ENCODE results near the gene TRAFD1. TPM values are rescaled to one million over a fixed set of nuclear protein-coding genes. Genes with fewer than 3 reads are reported as not detected.
"Not testable (repeated sequence)": the region's sequence is repeated elsewhere in the genome, so short reads cannot be mapped to it uniquely, and the experiment has no call there.

Gene TRAFD1
- polyA plus RNA-seq, 1 donor = 32.8 TPM

DNA sequence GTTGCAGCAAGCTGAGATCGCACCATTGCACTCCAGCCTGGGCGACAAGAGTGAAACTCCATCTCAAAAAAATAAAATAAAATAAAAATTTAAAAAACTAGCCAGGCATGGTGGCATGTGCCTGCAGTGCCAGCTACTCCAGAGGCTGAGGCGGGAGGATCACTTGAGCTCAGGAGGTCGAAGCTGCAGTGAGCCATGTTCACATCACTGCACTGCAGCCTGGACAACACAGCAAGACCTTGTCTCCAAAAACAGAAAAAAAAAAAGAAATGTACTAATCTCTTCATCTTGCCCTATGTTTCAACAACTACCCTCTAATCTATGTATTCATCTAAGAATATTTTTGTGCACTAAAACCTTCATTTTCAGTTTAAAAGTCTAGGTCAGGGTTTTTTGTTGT is 23.2 kb upstream of the TRAFD1 start:
- Histone ChIP-seq H3K27ac (ENCODE audit: low read length) (no peak overlapping the region), H3K9me3 (ENCODE audit: control insufficient read depth, low read depth, low read length) (no peaks in the 10 kb centered on the region), H3K4me1 (ENCODE audit: control insufficient read depth, insufficient read depth, low read length) (peaks cover 4% of the 10 kb centered on the region), H3K36me3 (ENCODE audit: control insufficient read depth, insufficient read depth, low read length) (peaks cover 25% of the 10 kb centered on the region), H3K4me3 (ENCODE audit: low read length) (no peak overlapping the region), H3K27me3 (ENCODE audit: control insufficient read depth, insufficient read depth, low read length) (no peaks in the 10 kb centered on the region)
- DNase-seq = no peak
- WGBS (ENCODE audit: insufficient coverage, low lambda C conversion rate) = no CpG with 5 or more reads among the region's 4 CpGs

DNA sequence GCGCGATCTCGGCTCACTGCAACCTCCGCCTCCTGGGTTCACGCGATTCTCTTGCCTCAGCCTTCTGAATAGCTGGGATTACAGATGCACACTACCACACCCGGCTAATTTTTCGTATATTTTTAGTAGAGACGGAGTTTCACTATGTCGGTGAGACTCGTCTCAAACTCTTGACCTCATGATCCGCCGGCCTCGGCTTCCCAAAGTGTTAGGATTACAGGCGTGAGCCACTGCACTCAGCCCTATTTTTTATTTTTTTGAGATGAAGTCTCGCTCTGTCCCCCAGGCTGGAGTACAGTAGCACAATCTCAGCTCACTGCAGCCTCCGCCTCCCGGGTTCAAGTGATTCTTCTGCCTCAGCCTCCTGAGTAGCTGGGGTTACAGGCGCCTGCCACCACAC is 22.6 kb upstream of the TRAFD1 start:
- DNase-seq; H3K27ac ChIP-seq (ENCODE audit: low read length): not testable (repeated sequence)
- WGBS (ENCODE audit: insufficient coverage, low lambda C conversion rate) = no CpG with 5 or more reads among the region's 19 CpGs

DNA sequence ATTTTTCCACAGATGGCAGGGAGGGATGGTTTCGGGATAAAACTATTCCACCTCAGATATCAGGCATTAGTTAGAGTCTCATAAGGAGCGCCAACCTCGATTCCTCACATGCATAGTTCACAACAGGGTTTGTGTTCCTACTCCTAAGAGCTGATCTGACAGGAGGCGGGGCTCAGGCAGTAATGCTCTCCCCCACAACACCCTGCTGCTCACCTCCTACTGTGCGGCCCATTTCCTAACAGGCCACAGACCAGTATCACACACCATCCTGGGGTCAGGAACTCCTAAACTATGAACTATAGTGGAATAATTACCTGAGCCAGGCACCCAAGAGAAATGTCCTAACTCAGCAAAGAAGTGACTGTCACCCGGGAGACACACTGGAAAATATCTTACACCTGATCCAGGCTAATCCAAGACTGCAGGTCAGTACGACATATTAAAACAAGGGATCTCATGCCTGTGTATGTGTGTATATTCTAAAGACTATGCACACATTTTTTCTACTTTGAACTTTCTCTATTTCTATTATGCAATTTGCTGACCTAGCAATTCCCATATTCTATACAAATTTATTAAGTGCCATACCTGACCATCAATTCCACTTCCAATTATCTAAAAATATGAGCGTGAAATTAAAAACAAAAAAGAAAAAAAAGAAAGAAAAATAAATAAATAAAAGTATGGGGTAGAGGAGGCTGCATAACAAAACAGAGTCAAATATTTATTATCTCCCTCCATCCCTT is 21.4 kb upstream of the TRAFD1 start:
- WGBS (ENCODE audit: insufficient coverage, low lambda C conversion rate) = 93% methylated on average over 2 of the region's 8 CpGs
- H3K4me3 ChIP-seq (ENCODE audit: low read length) = no peak overlapping the region
- H3K4me1 ChIP-seq (ENCODE audit: control insufficient read depth, insufficient read depth, low read length) = peaks cover 10% of the 10 kb centered on the region
- peak overlapping the region; percentile 24 for H3K27ac ChIP-seq (ENCODE audit: low read length)
- DNase-seq = peak in 1 of 2 donors; percentile 37
- H3K27me3 ChIP-seq (ENCODE audit: control insufficient read depth, insufficient read depth, low read length) = no peaks in the 10 kb centered on the region
- H3K36me3 ChIP-seq (ENCODE audit: control insufficient read depth, insufficient read depth, low read length) = peaks cover 19% of the 10 kb centered on the region
- no peaks in the 10 kb centered on the region for H3K9me3 ChIP-seq (ENCODE audit: control insufficient read depth, low read depth, low read length)

More for the DNA sequence above, 22.6 kb upstream of the TRAFD1 start:
- not testable (repeated sequence) for H3K4me3 ChIP-seq (ENCODE audit: low read length); H3K9me3 ChIP-seq (ENCODE audit: control insufficient read depth, low read depth, low read length); H3K4me1 ChIP-seq (ENCODE audit: control insufficient read depth, insufficient read depth, low read length); H3K27me3 ChIP-seq (ENCODE audit: control insufficient read depth, insufficient read depth, low read length)
- peaks cover 25% of the 10 kb centered on the region for H3K36me3 ChIP-seq (ENCODE audit: control insufficient read depth, insufficient read depth, low read length)

DNA sequence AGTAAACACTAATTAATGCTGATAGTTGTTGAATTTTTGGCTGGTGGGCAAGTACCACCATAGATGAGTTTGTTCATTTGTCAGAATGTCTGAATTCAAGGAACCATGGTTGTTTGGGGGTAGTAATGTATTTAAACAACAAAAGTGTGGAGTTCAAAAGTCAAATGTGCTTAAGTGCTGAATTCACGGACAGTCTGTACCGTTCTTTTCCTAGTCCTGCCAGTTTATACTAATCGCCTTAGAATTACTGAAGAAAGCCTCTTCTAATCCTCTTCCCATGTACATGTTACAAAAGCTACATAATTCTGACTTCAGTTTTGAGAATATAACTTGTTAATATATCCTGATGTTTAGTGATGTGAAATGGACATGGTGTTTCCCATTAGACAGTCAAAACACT is 19.5 kb upstream of the TRAFD1 start:
- Histone ChIP-seq H3K4me3 (ENCODE audit: low read length) (no peak overlapping the region), H3K27me3 (ENCODE audit: control insufficient read depth, insufficient read depth, low read length) (no peaks in the 10 kb centered on the region), H3K36me3 (ENCODE audit: control insufficient read depth, insufficient read depth, low read length) (peaks cover 12% of the 10 kb centered on the region), H3K4me1 (ENCODE audit: control insufficient read depth, insufficient read depth, low read length) (peaks cover 10% of the 10 kb centered on the region), H3K9me3 (ENCODE audit: control insufficient read depth, low read depth, low read length) (no peaks in the 10 kb centered on the region), H3K27ac (ENCODE audit: low read length) (no peak overlapping the region)
- 100% methylated on average over 2 of the region's 3 CpGs for WGBS (ENCODE audit: insufficient coverage, low lambda C conversion rate)
- DNase-seq = no peak

DNA sequence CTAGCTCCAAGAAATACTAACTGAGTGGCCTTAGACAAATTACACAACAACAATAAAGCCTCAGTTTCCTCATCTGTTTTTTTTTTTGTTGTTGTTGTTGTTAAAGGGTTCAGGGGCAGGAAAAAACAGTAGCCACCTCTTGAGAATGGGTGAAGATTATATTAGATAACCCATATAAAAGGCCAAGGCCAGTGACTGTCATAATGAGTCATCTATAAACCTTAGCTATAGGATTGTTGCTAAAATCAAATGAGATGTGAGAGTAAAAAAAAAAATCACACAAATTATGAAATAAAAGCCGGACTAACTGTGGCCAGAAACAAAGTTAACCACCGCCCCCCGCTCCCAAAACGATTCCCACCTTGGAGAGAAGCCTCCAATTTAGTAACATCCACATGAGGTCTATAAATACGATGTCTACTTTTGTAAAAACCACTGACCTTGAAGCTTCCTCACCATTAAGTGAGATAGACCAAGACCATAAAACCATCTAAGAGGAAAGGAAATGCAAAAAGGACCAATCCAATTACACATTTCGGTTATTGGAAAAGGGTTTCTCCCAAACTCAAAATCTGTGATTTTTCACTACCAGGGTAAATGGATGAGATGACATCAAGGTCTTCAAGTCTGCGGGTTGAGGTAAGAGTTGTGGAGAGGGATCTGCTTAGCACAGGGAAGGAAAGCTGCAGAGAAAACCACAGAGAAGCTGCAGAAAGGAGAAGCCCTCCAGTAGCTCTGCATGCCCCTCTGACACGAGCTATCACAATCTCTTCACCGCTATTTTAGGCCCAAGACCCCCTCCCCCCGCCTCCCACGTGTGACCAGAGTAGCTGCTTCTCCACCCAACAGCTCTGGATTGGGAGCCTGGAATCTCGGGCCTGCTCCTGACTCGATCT is 17.8 kb upstream of the TRAFD1 start:
- Histone ChIP-seq H3K36me3 (ENCODE audit: control insufficient read depth, insufficient read depth, low read length) (peaks cover 6% of the 10 kb centered on the region), H3K27me3 (ENCODE audit: control insufficient read depth, insufficient read depth, low read length) (no peaks in the 10 kb centered on the region), H3K27ac (ENCODE audit: low read length) (peak overlapping the region; percentile 61), H3K4me1 (ENCODE audit: control insufficient read depth, insufficient read depth, low read length) (peaks cover 10% of the 10 kb centered on the region), H3K9me3 (ENCODE audit: control insufficient read depth, low read depth, low read length) (no peaks in the 10 kb centered on the region), H3K4me3 (ENCODE audit: low read length) (peak overlapping the region; percentile 72)
- WGBS (ENCODE audit: insufficient coverage, low lambda C conversion rate) = no CpG with 5 or more reads among the region's 13 CpGs
- DNase-seq = peak in 1 of 2 donors; percentile 20

- Histone ChIP-seq H3K4me3 (ENCODE audit: low read length) (peak within 1 kb of the TSS; percentile 72), H3K36me3 (ENCODE audit: control insufficient read depth, insufficient read depth, low read length) (peaks cover 6% of the 10 kb centered on the region), H3K4me1 (ENCODE audit: control insufficient read depth, insufficient read depth, low read length) (peaks cover 10% of the 10 kb centered on the region), H3K27ac (ENCODE audit: low read length) (peak within 1 kb of the TSS; percentile 83), H3K27me3 (ENCODE audit: control insufficient read depth, insufficient read depth, low read length) (no peaks in the 10 kb centered on the region), H3K9me3 (ENCODE audit: control insufficient read depth, low read depth, low read length) (no peaks in the 10 kb centered on the region)
- DNase-seq = peak; percentile 88 to 92
- WGBS (ENCODE audit: insufficient coverage, low lambda C conversion rate) = no CpG with 5 or more reads among the region's 74 CpGs
These were observed 16.9 kb upstream of the TRAFD1 start, which contains the start of gene NAA25 for GRCh38 chr12:112108202-112109079. Gene NAA25 (minus strand): TSS chr12:112108783. CDS start chr12:112108773, 10 bp downstream.

DNA sequence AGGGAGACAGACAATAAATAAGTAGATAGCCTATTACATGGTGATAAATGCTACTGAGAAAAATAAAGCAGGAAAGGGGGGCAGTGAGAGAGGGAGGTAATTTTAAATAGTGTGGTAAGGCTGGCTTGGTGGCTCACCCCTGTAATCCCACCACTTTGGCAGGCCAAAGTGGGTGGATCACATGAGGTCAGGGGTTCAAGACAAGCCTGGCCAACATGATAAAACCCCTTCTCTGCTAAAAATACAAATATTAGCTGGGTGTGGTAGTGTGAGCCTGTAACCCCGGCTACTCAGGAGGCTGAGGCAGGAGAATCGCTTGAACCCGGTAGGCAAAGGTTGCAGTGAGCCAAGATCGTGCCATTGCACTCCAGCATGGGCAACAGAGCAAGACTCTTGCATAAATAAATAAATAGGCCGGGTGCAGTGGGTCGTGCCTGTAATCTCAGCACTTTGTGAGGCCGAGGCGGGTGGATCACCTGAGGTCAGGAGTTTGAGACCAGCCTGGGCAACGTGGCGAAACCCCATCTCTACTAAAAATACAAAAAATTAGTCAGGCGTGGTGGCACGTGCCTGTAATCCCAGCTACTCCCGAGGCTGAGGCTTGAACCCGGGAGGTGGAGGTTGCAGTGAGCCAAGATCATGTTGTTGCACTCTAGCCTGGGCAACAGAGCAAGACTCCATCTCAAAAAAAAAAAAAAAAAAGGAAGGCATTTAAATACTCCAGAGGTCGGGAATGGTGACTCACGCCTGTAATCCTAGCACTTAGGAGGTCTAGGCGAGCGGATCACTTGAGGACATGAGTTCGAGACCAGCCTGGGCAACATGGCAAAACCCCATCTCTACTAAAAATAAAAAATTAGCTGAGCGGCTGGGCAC is 14.3 kb upstream of the TRAFD1 start:
- DNase-seq; H3K9me3 ChIP-seq (ENCODE audit: control insufficient read depth, low read depth, low read length); H3K36me3 ChIP-seq (ENCODE audit: control insufficient read depth, insufficient read depth, low read length); H3K27me3 ChIP-seq (ENCODE audit: control insufficient read depth, insufficient read depth, low read length); H3K4me3 ChIP-seq (ENCODE audit: low read length); H3K27ac ChIP-seq (ENCODE audit: low read length); H3K4me1 ChIP-seq (ENCODE audit: control insufficient read depth, insufficient read depth, low read length): not testable (repeated sequence)
- 80% methylated on average over 2 of the region's 20 CpGs for WGBS (ENCODE audit: insufficient coverage, low lambda C conversion rate)

GRCh38 chr12:112111931-112112330 is 13.4 kb upstream of the TRAFD1 start:
- H3K27me3 ChIP-seq (ENCODE audit: control insufficient read depth, insufficient read depth, low read length) = no peaks in the 10 kb centered on the region
- DNase-seq = no peak
- peaks cover 11% of the 10 kb centered on the region for H3K4me1 ChIP-seq (ENCODE audit: control insufficient read depth, insufficient read depth, low read length)
- 68% methylated on average over 3 of the region's 5 CpGs for WGBS (ENCODE audit: insufficient coverage, low lambda C conversion rate)
- H3K4me3 ChIP-seq (ENCODE audit: low read length) = no peak overlapping the region
- no peaks in the 10 kb centered on the region for H3K9me3 ChIP-seq (ENCODE audit: control insufficient read depth, low read depth, low read length)
- no peak overlapping the region for H3K27ac ChIP-seq (ENCODE audit: low read length)
- H3K36me3 ChIP-seq (ENCODE audit: control insufficient read depth, insufficient read depth, low read length) = no peaks in the 10 kb centered on the region

DNA sequence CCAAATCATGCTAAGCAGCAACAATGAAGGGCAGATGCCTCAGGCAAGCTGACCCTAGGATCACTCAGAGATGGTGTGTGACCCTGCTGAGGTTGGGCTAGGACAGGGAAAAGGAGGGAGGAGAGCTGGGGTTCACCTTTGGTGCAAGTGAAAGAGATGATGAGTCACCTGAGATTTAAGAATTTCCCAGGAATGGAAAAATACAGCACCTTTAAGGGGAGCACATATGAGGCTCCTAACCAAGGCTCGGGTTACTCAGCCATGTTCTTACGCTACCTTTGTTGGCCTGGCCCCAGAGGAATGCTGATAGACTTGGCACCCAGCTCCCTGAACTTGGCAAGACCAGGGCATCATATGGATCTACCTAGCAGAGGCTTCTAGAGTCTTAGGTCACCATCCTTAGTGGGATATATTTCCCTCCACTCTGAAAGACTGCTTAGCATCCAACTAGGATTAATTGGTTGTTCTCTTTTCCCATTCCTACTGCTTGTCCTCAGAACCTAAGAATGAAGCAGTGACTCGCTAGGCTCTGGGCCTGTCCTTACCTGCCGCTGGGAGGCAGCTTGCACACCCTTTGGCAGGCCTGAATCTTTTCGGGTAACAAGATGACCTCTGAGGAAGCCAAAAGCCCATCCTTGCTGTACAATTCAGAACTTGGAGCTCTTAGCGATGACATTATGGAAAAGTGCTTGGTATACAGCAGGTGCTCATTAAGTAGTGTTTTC is 12.8 kb upstream of the TRAFD1 start:
- Histone ChIP-seq H3K4me1 (ENCODE audit: control insufficient read depth, insufficient read depth, low read length) (peaks cover 5% of the 10 kb centered on the region), H3K4me3 (ENCODE audit: low read length) (no peak overlapping the region), H3K36me3 (ENCODE audit: control insufficient read depth, insufficient read depth, low read length) (no peaks in the 10 kb centered on the region), H3K9me3 (ENCODE audit: control insufficient read depth, low read depth, low read length) (no peaks in the 10 kb centered on the region), H3K27me3 (ENCODE audit: control insufficient read depth, insufficient read depth, low read length) (no peaks in the 10 kb centered on the region), H3K27ac (ENCODE audit: low read length) (no peak overlapping the region)
- no peak for DNase-seq
- WGBS (ENCODE audit: insufficient coverage, low lambda C conversion rate) = no CpG with 5 or more reads among the region's 6 CpGs
